ENCODE measurements around the gene EPB41L1.

EPB41L1 gene

GRCh38 chr20:36116807-36117441 lies 37.6 kb upstream of the EPB41L1 start:
- H3K4me3 ChIP-seq (ENCODE audit: low read depth, low read length): no peak overlapping the region
- no peak for TF ChIP-seq CTCF (IDR thresholded peaks at IDR 0.05; ENCODE audit: control insufficient read depth, extremely low read depth, insufficient read depth)
- no peak for DNase-seq (ENCODE audit: low read depth)

GRCh38 chr20:36117638-36118037 lies 36.9 kb upstream of the EPB41L1 start:
- H3K4me3 ChIP-seq (ENCODE audit: low read depth, low read length): no peak overlapping the region
- DNase-seq (ENCODE audit: low read depth): no peak
- no peak for TF ChIP-seq CTCF (IDR thresholded peaks at IDR 0.05; ENCODE audit: control insufficient read depth, extremely low read depth, insufficient read depth)

- no peak for DNase-seq (ENCODE audit: low read depth)
- H3K4me3 ChIP-seq (ENCODE audit: low read depth, low read length): no peak overlapping the region
- no peak for TF ChIP-seq CTCF (IDR thresholded peaks at IDR 0.05; ENCODE audit: control insufficient read depth, extremely low read depth, insufficient read depth)
These were observed 36.2 kb upstream of the EPB41L1 start for GRCh38 chr20:36118371-36118770.

GRCh38 chr20:36119537-36119936 lies 35.0 kb upstream of the EPB41L1 start:
- no peak for DNase-seq (ENCODE audit: low read depth)
- H3K4me3 ChIP-seq (ENCODE audit: low read depth, low read length): no peak overlapping the region
- TF ChIP-seq CTCF (IDR thresholded peaks at IDR 0.05; ENCODE audit: control insufficient read depth, extremely low read depth, insufficient read depth): no peak

GRCh38 chr20:36120241-36120640 lies 34.3 kb upstream of the EPB41L1 start:
- no peak for DNase-seq (ENCODE audit: low read depth)
- H3K4me3 ChIP-seq (ENCODE audit: low read depth, low read length): no peak overlapping the region
- TF ChIP-seq CTCF (IDR thresholded peaks at IDR 0.05; ENCODE audit: control insufficient read depth, extremely low read depth, insufficient read depth): no peak

- TF ChIP-seq CTCF (IDR thresholded peaks at IDR 0.05; ENCODE audit: control insufficient read depth, extremely low read depth, insufficient read depth): no peak
- no peak for DNase-seq (ENCODE audit: low read depth)
- H3K4me3 ChIP-seq (ENCODE audit: low read depth, low read length): no peak overlapping the region
These were observed 33.5 kb upstream of the EPB41L1 start for GRCh38 chr20:36120991-36121390.

Measured in LNCaP clone FGC (cell line).